Cardiac septum (tissue), 1 donor: ENCODE results near the gene GSDME. TPM values are rescaled to one million over a fixed set of nuclear protein-coding genes. Genes with fewer than 3 reads are reported as not detected.

Source experiments
- DNase-seq: peaks from one replicate; pipeline ENCODE4 v3.0.0-alpha.2; 2020; ENCODE audit warnings: low spot score
- intact Hi-C: fragments of 100-400 bp; cut with DNase I; formaldehyde crosslinking; loops from one replicate; pipeline ENCODE4 v1.14.0; 2022
- total RNA-seq: library from RNA; stranded (reverse); fragmentation: NEBNext Ultra II Directional; extraction: Animal tissue kit (Norgen Biotek cat#: 25700); gene quantifications from one replicate; pipeline ENCODE4 v1.2.1, GENCODE V29; 2021
- donor health status: DM: no; HTN: no; CAD: no.

GSDME gene
- total RNA-seq, 1 donor from 2014 or later: 7.5 TPM

- intact Hi-C loops: no loop called here
- no peak for DNase-seq
Observed at GRCh38 chr7:24685708-24686107, 71.6 kb downstream of the GSDME start.

- DNase-seq: no peak
- intact Hi-C loops: no loop called here
Observed at GRCh38 chr7:24670782-24671181, 86.5 kb downstream of the GSDME start.

GRCh38 chr7:24669971-24670591 lies 87.2 kb downstream of the GSDME start:
- intact Hi-C loops: loop anchor here (5.0 kb wide), 1 partner anchor 268 kb away; no protein-coding TSS in a partner anchor
- DNase-seq: no peak

GRCh38 chr7:24668927-24669635 lies 88.2 kb downstream of the GSDME start:
- intact Hi-C loops: loop anchor here (5.0 kb wide), 1 partner anchor 267 kb away; no protein-coding TSS in a partner anchor
- DNase-seq: no peak

DNA sequence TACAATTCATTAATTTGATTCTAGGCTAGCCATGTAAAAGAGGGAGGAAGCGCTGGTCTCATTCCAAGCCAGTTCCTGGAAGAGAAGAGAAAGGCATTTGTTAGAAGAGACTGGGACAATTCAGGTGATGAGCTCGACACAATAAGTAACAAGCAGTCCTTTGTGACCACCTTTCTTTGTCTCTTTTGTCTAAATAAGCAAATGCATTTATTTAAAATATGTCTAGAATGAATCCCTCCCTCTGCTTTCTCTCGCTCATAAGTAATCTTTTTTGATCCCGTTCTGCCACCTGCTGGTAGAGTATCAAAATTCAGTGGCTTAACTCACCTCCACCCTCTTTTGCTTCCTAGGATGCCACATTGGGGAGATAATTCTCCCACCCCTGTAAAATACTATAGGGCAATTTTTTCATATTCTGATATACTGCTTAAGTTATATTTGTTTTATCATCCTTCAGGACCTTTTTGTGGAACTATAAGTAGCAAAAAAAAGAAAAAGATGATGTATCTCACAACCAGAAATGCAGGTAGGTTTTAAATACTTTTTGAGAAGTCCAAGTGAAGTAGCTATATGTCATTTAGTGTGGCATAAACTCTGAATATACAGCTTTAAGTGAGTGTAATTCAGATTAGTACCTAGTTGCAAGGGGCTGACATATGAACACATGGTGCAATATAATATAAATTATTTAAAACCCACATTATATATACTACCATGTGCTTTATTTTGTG lies 91.5 kb downstream of the GSDME start:
- no peak for DNase-seq
- intact Hi-C loops: loop anchor here (5.0 kb wide), 1 partner anchor 263 kb away; no protein-coding TSS in a partner anchor

DNA sequence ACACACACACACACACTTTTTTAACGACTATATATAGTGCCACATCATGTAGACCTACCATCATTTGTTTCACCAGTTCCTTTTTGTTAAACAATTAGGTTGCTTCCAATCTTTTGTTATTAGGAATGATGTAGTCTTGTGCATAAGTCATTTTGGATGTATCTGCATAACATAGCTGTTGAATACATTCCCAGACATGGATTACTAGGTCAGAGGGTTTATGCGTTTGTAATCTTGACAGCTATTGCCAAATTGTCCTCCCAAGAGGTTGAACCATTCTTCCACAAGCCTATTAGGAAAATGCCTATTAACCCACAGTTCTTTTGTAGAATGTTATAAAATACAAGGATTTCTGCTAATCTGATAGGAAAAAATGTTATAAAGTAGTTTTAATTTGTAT lies 96.7 kb downstream of the GSDME start:
- intact Hi-C loops: no loop called here
- DNase-seq: no peak

DNA sequence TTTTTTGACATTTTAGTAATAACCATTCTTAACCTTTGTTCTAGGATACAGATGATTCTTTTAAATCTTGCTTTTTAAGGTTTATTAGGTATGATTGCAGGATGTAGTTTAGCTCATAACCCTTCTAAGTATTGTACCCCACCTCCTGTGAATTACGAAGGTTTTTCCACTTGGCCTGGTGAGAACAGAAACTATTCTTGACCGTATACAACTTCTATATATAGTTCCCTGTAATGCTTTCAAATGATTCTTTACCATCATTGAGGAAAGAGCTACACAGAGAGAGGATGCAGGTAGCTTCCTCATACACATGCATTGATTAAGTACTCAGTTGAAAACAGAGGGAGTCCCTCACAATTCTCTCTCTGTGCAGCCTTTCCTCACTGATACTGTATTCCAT lies 97.8 kb downstream of the GSDME start:
- no peak for DNase-seq
- intact Hi-C loops: no loop called here

GRCh38 chr7:24657980-24658379 lies 99.3 kb downstream of the GSDME start:
- intact Hi-C loops: no loop called here
- DNase-seq: no peak

DNA sequence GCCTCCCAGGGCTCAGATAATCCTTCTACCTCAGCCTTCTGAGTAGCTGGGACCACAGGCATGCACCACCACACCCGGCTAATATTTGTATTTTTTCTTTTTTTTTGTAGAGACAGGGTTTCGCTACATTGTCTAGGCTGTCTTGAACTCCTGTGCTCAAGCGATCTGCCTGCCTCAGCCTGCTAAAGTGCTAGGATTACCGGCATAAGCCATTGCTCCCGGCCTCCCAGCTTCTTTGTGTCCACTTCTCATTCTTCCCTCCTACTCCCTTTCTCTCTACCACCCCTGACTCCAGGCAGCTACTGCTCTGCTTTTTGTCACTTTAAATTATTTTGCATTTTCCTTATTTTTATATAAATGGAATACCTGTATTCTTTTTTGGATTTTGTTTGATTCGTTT lies 100.7 kb downstream of the GSDME start:
- intact Hi-C loops: no loop called here
- no peak for DNase-seq

- DNase-seq: no peak
- intact Hi-C loops: no loop called here
Observed at GRCh38 chr7:24654305-24654704, 103.0 kb downstream of the GSDME start.

- intact Hi-C loops: no loop called here
- no peak for DNase-seq
Observed at GRCh38 chr7:24653316-24654085, 103.8 kb downstream of the GSDME start.

DNA sequence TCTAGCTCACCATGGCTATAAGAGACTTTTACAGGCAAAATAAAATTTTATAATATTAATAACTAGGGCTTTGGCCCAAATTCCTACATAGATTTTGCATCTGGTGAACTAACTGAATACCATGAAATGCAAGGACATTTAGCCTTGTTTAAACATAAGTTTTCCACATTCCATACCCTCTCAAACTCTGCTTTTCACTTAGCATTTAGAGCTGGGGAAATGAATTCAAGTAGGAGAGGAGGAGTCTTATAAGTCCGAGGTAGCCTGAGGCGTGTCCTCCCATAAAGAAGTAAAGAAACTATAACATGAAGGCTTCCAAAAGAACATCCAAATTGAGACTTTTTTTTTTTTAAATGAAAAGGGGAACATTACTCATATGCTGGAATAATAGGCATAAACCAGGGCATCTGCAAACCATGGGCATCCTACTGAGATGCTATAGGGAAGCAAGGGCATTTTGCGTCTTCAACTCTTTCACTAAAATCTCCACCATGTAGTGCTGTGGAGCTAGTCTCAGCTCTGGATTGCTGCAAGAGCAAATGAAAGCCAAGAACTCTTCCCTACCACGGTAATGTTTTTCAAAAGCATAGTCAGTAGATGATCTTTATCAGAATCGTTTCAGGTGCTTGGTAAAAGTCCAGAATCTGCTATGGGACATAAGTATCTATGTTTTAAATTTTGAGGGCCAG lies 104.9 kb downstream of the GSDME start:
- intact Hi-C loops: no loop called here
- no peak for DNase-seq

Other genes with a start within 250 kb of the GSDME start
- 4.3 TPM for gene PALS2, start 184.0 kb downstream of the GSDME start, total RNA-seq
- 2.4 TPM for gene OSBPL3, start 222.7 kb upstream of the GSDME start, total RNA-seq